HepG2 (cell line): ENCODE measurements around the gene FBXL2.

ENCODE experiments used
- EP300 ChIP-seq, 3 experiments: sonication (generic) in 1 of 3; formaldehyde crosslinking in 1 of 3; IDR thresholded peaks; 2 replicates each; pipeline versions ENCODE4 v1.5.1 to v1.6.1; 2011 to 2020; ENCODE audit warnings: low read depth in 2 of 3, low read length in 2 of 3, borderline replicate concordance in 1 of 3, improper control_type of control experiment in 1 of 3, mild to moderate bottlenecking in 1 of 3, missing genetic modification reagents in 1 of 3, moderate library complexity in 1 of 3
- FOXA1 ChIP-seq, 2 experiments: fragments of 450-650 bp in 1 of 2; sonication (generic) in 1 of 2; formaldehyde crosslinking in 1 of 2; IDR thresholded peaks; 2 replicates each; pipeline versions ENCODE4 v1.4.0 to v1.6.1; 2016 to 2020; ENCODE audit warnings: missing genetic modification reagents in 1 of 2
- JUN ChIP-seq: sonication (generic); formaldehyde crosslinking; IDR thresholded peaks from 2 replicates; pipeline ENCODE4 v1.4.0; 2020; ENCODE audit warnings: mild to moderate bottlenecking, missing genetic modification reagents
- NFRKB ChIP-seq: fragments of 450-650 bp; IDR thresholded peaks from 2 replicates; pipeline ENCODE4 v1.6.1; 2017
- PAX8 ChIP-seq: sonication (generic); formaldehyde crosslinking; IDR thresholded peaks from 2 replicates; pipeline ENCODE4 v1.8.0; 2022; ENCODE audit warnings: mild to moderate bottlenecking, missing genetic modification reagents, borderline replicate concordance
- POLR2A ChIP-seq, 2 experiments: IDR thresholded peaks; 2 replicates each; pipeline ENCODE4 v1.6.1; 2011; ENCODE audit warnings: low read depth in 2 of 2, low read length in 2 of 2, mild to moderate bottlenecking in 1 of 2, moderate library complexity in 1 of 2; ENCODE audit not compliant: insufficient read depth in 1 of 2
- RBFOX2 ChIP-seq: fragments of 200-400 bp; formaldehyde crosslinking; IDR thresholded peaks from 2 replicates; pipeline ENCODE4 v1.6.1; 2017; ENCODE audit warnings: low read depth, mild to moderate bottlenecking, low read length
- ZNF292 ChIP-seq: sonication (generic); formaldehyde crosslinking; IDR thresholded peaks from 2 replicates; pipeline ENCODE4 v1.8.1; 2022; ENCODE audit warnings: mild to moderate bottlenecking, low read depth, missing genetic modification reagents, borderline replicate concordance
- TF ChIP-seq, protein P1 (sequence below): sonication (generic); formaldehyde crosslinking; IDR thresholded peaks from 2 replicates; pipeline ENCODE4 v1.5.0; 2020; ENCODE audit warnings: mild to moderate bottlenecking, missing genetic modification reagents, moderate library complexity
- TF ChIP-seq, protein P2 (sequence below), 2 experiments: sonication (generic) in 1 of 2; formaldehyde crosslinking in 1 of 2; IDR thresholded peaks; 2 replicates each; pipeline versions ENCODE4 v1.4.0 to v1.6.1; 2018 to 2020; ENCODE audit warnings: missing genetic modification reagents in 2 of 2, borderline replicate concordance in 1 of 2, low read depth in 1 of 2, mild to moderate bottlenecking in 1 of 2, missing biosample characterization in 1 of 2

DNA sequence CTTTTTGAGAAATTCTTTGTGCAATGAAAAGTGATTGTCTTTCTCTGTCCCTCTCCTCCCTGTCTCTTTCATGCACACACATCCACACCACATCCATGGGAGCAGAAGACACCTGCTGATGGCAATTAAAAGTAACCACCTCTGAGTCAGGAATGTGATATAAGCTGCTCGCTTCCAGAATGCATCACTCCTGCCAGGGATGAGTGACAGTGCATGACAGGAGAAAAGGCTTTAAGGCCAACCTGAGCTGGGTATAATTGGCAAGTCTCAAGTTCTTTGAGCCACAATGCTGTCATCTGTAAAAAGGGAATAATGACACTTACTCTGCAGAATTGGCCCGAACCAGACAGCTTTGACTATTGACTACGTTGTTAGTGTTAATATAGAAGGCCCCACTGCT lies 103.4 kb downstream of the FBXL2 start:
- TF ChIP-seq FOXA1 (IDR thresholded peaks at IDR 0.05) = no peak
- TF ChIP-seq FOXA1 (CRISPR knock-in tag; IDR thresholded peaks at IDR 0.05) = no peak
- TF ChIP-seq, protein P1, sequence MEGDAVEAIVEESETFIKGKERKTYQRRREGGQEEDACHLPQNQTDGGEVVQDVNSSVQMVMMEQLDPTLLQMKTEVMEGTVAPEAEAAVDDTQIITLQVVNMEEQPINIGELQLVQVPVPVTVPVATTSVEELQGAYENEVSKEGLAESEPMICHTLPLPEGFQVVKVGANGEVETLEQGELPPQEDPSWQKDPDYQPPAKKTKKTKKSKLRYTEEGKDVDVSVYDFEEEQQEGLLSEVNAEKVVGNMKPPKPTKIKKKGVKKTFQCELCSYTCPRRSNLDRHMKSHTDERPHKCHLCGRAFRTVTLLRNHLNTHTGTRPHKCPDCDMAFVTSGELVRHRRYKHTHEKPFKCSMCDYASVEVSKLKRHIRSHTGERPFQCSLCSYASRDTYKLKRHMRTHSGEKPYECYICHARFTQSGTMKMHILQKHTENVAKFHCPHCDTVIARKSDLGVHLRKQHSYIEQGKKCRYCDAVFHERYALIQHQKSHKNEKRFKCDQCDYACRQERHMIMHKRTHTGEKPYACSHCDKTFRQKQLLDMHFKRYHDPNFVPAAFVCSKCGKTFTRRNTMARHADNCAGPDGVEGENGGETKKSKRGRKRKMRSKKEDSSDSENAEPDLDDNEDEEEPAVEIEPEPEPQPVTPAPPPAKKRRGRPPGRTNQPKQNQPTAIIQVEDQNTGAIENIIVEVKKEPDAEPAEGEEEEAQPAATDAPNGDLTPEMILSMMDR (CRISPR knock-in tag) = no peak
- no peak for TF ChIP-seq POLR2A (IDR thresholded peaks at IDR 0.05; ENCODE audit: insufficient read depth in 1 of 2, low read depth in 2 of 2, low read length in 2 of 2)
- TF ChIP-seq ZNF292 (CRISPR knock-in tag) = no peak
- no peak for TF ChIP-seq EP300 (IDR thresholded peaks at IDR 0.05; ENCODE audit: low read depth in 2 of 2, low read length in 2 of 2)
- no peak for TF ChIP-seq EP300 (CRISPR knock-in tag; IDR thresholded peaks at IDR 0.05; ENCODE audit: borderline replicate concordance)
- TF ChIP-seq NFRKB = no peak
- TF ChIP-seq RBFOX2 = no peak
- TF ChIP-seq, protein P2, sequence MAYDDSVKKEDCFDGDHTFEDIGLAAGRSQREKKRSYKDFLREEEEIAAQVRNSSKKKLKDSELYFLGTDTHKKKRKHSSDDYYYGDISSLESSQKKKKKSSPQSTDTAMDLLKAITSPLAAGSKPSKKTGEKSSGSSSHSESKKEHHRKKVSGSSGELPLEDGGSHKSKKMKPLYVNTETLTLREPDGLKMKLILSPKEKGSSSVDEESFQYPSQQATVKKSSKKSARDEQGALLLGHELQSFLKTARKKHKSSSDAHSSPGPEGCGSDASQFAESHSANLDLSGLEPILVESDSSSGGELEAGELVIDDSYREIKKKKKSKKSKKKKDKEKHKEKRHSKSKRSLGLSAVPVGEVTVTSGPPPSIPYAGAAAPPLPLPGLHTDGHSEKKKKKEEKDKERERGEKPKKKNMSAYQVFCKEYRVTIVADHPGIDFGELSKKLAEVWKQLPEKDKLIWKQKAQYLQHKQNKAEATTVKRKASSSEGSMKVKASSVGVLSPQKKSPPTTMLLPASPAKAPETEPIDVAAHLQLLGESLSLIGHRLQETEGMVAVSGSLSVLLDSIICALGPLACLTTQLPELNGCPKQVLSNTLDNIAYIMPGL (CRISPR knock-in tag; IDR thresholded peaks at IDR 0.05; ENCODE audit: borderline replicate concordance in 1 of 2, low read depth in 1 of 2) = no peak
- TF ChIP-seq JUN (CRISPR knock-in tag) = no peak
- no peak for TF ChIP-seq PAX8 (CRISPR knock-in tag)
